ENCODE measurements around the gene ZNF777. TPM values are rescaled to one million over a fixed set of nuclear protein-coding genes. Genes with fewer than 3 reads are reported as not detected.

The ZNF777 gene
- polyA plus RNA-seq, 1 donor from 2014 or later, result 6.1 TPM

GRCh38 chr7:149497467-149498261, 36.8 kb upstream of the ZNF777 start, which contains the start of gene ZNF746:
TSS of gene ZNF746 (minus strand) at chr7:149497809. CDS start at chr7:149497536, 273 bp downstream.
- H3K27me3 ChIP-seq (ENCODE audit: insufficient read depth, low read depth, low read length), result no peaks in the 10 kb centered on the region
- peak within 1 kb of the TSS; percentile 39 for H3K27ac ChIP-seq (ENCODE audit: low read length)
- H3K9me3 ChIP-seq (ENCODE audit: low read length), result no peaks in the 10 kb centered on the region
- H3K79me2 ChIP-seq (replicated peaks; ENCODE audit: insufficient read depth, low read length), result peaks cover 12% of the 10 kb centered on the region
- H4K20me1 ChIP-seq (ENCODE audit: insufficient read depth), result no peaks in the 10 kb centered on the region
- peak; percentile 42 for TF ChIP-seq MXI1 (conservative IDR thresholded peaks at IDR 0.05; ENCODE audit: poor library complexity, severe bottlenecking)
- TF ChIP-seq EZH2 (IDR thresholded peaks at IDR 0.05; ENCODE audit: borderline replicate concordance, insufficient read depth, low read length, poor library complexity, severe bottlenecking), result no peak
- TF ChIP-seq TAF1 (IDR thresholded peaks at IDR 0.05; ENCODE audit: low read depth), result no peak
- TF ChIP-seq SMC3 (conservative IDR thresholded peaks at IDR 0.05; ENCODE audit: poor library complexity), result peak; percentile 61
- peak; percentile 9 for TF ChIP-seq EP300 (conservative IDR thresholded peaks at IDR 0.05; ENCODE audit: poor library complexity, severe bottlenecking)
- peak; percentile 79 for TF ChIP-seq POLR2AphosphoS5 (IDR thresholded peaks at IDR 0.05)
- TF ChIP-seq, protein P1, sequence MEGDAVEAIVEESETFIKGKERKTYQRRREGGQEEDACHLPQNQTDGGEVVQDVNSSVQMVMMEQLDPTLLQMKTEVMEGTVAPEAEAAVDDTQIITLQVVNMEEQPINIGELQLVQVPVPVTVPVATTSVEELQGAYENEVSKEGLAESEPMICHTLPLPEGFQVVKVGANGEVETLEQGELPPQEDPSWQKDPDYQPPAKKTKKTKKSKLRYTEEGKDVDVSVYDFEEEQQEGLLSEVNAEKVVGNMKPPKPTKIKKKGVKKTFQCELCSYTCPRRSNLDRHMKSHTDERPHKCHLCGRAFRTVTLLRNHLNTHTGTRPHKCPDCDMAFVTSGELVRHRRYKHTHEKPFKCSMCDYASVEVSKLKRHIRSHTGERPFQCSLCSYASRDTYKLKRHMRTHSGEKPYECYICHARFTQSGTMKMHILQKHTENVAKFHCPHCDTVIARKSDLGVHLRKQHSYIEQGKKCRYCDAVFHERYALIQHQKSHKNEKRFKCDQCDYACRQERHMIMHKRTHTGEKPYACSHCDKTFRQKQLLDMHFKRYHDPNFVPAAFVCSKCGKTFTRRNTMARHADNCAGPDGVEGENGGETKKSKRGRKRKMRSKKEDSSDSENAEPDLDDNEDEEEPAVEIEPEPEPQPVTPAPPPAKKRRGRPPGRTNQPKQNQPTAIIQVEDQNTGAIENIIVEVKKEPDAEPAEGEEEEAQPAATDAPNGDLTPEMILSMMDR (IDR thresholded peaks at IDR 0.05; ENCODE audit: poor library complexity, severe bottlenecking), result peak; percentile 75
- TF ChIP-seq REST (IDR thresholded peaks at IDR 0.05; ENCODE audit: borderline replicate concordance), result no peak
- TF ChIP-seq RAD21 (conservative IDR thresholded peaks at IDR 0.05), result peak; percentile 61
- peak within 1 kb of the TSS; percentile 87 for H3K4me3 ChIP-seq (ENCODE audit: low read length)
- H3K9ac ChIP-seq (ENCODE audit: low read length), result peak within 1 kb of the TSS; percentile 83
- peak within 1 kb of the TSS; percentile 27 for H2AFZ ChIP-seq (ENCODE audit: low read depth, low read length)
- H3K4me2 ChIP-seq (ENCODE audit: low read length), result peak within 1 kb of the TSS; percentile 46
- H3K9me2 ChIP-seq (ENCODE audit: insufficient read depth, low read length), result no peaks in the 10 kb centered on the region
- no peaks in the 10 kb centered on the region for H3K36me3 ChIP-seq (ENCODE audit: insufficient read depth, low read length)
- H3F3A ChIP-seq (ENCODE audit: insufficient read depth, low read length, poor library complexity, severe bottlenecking), result no peaks in the 10 kb centered on the region

GRCh38 chr7:149496642-149497391, 36.0 kb upstream of the ZNF777 start:
- Histone ChIP-seq H4K20me1 (ENCODE audit: insufficient read depth) (no peaks in the 10 kb centered on the region), H3K9me2 (ENCODE audit: insufficient read depth, low read length) (no peaks in the 10 kb centered on the region), H3K36me3 (ENCODE audit: insufficient read depth, low read length) (no peaks in the 10 kb centered on the region), H3K4me3 (ENCODE audit: low read length) (peak overlapping the region; percentile 87), H3K4me2 (ENCODE audit: low read length) (peak overlapping the region; percentile 46), H3K27ac (ENCODE audit: low read length) (peak overlapping the region; percentile 39), H3F3A (ENCODE audit: insufficient read depth, low read length, poor library complexity, severe bottlenecking) (no peaks in the 10 kb centered on the region), H2AFZ (ENCODE audit: low read depth, low read length) (peak overlapping the region; percentile 7), H3K9ac (ENCODE audit: low read length) (peak overlapping the region; percentile 83), H3K79me2 (replicated peaks; ENCODE audit: insufficient read depth, low read length) (peaks cover 12% of the 10 kb centered on the region), H3K9me3 (ENCODE audit: low read length) (no peaks in the 10 kb centered on the region), H3K27me3 (ENCODE audit: insufficient read depth, low read depth, low read length) (no peaks in the 10 kb centered on the region)
- TF ChIP-seq, protein P1 (IDR thresholded peaks at IDR 0.05; ENCODE audit: poor library complexity, severe bottlenecking), result no peak
- TF ChIP-seq RAD21 (conservative IDR thresholded peaks at IDR 0.05) (no peak), EP300 (conservative IDR thresholded peaks at IDR 0.05; ENCODE audit: poor library complexity, severe bottlenecking) (no peak), REST (IDR thresholded peaks at IDR 0.05; ENCODE audit: borderline replicate concordance) (no peak), SMC3 (conservative IDR thresholded peaks at IDR 0.05; ENCODE audit: poor library complexity) (no peak), TAF1 (IDR thresholded peaks at IDR 0.05; ENCODE audit: low read depth) (no peak), EZH2 (IDR thresholded peaks at IDR 0.05; ENCODE audit: borderline replicate concordance, insufficient read depth, low read length, poor library complexity, severe bottlenecking) (no peak), POLR2AphosphoS5 (IDR thresholded peaks at IDR 0.05) (no peak), MXI1 (conservative IDR thresholded peaks at IDR 0.05; ENCODE audit: poor library complexity, severe bottlenecking) (no peak)
